SK-N-SH (cell line): ENCODE data around the gene GMPPB.

ENCODE experiments used
- EP300 ChIP-seq, 2 experiments: IDR thresholded peaks; 2 replicates each; pipeline versions ENCODE4 v1.4.0 to v1.6.1; 2012; ENCODE audit warnings: borderline replicate concordance in 1 of 2, low read depth in 1 of 2, low read length in 1 of 2
- EZH2phosphoT487 ChIP-seq: fragments of 200-600 bp; sonication (generic); IDR thresholded peaks from 2 replicates; pipeline ENCODE4 v1.6.1; 2017; ENCODE audit warnings: low read depth, mixed run types, mild to moderate bottlenecking, antibody characterized with exemption, moderate library complexity, borderline replicate concordance
- FOXJ3 ChIP-seq: sonication (generic); formaldehyde crosslinking; IDR thresholded peaks from 2 replicates; pipeline ENCODE4 v1.5.1; 2020; ENCODE audit warnings: mild to moderate bottlenecking, missing genetic modification reagents
- MXI1 ChIP-seq: IDR thresholded peaks from 2 replicates; pipeline ENCODE4 v1.6.1; 2012; ENCODE audit warnings: mild to moderate bottlenecking, low read depth, low read length, improper control_type of control experiment
- POLR2AphosphoS5 ChIP-seq: IDR thresholded peaks from 2 replicates; pipeline ENCODE4 v1.6.1; 2012; ENCODE audit warnings: low read depth, low read length
- TF ChIP-seq, protein P1 (sequence below): IDR thresholded peaks from 2 replicates; pipeline ENCODE4 v1.4.0; 2012; ENCODE audit warnings: low read depth
- TF ChIP-seq, protein P2 (sequence below): fragments of 200-600 bp; sonication (generic); IDR thresholded peaks from 2 replicates; pipeline ENCODE4 v1.6.1; 2017; ENCODE audit warnings: antibody characterized with exemption, mild to moderate bottlenecking, moderate library complexity

DNA sequence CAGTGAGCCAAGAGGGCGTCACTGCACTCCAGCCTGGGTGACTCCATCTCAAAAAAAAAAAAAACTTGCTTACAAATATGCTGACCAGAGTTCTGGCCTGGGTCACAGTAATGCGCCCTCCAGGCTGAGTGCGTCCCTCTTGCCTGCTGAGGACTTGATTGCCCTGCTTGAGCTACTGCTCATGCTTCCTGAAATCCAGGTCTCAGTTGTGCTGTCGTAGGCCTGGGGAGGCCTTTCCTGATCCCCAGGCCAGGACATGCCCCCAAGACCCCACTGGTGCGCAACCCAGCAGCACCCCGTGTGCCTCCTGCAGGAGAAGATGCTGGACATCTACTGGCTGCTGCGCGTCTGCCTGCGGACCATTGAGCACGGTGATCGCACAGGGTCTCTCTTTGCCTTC lies 11.6 kb downstream of the GMPPB start:
- TF ChIP-seq, protein P1, sequence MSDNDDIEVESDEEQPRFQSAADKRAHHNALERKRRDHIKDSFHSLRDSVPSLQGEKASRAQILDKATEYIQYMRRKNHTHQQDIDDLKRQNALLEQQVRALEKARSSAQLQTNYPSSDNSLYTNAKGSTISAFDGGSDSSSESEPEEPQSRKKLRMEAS, result no peak
- TF ChIP-seq MXI1 (no peak), POLR2AphosphoS5 (no peak), EZH2phosphoT487 (no peak), FOXJ3 (CRISPR knock-in tag) (no peak), EP300 (IDR thresholded peaks at IDR 0.05; ENCODE audit: borderline replicate concordance in 1 of 2, low read depth in 1 of 2, low read length in 1 of 2) (no peak)
- TF ChIP-seq, protein P2, sequence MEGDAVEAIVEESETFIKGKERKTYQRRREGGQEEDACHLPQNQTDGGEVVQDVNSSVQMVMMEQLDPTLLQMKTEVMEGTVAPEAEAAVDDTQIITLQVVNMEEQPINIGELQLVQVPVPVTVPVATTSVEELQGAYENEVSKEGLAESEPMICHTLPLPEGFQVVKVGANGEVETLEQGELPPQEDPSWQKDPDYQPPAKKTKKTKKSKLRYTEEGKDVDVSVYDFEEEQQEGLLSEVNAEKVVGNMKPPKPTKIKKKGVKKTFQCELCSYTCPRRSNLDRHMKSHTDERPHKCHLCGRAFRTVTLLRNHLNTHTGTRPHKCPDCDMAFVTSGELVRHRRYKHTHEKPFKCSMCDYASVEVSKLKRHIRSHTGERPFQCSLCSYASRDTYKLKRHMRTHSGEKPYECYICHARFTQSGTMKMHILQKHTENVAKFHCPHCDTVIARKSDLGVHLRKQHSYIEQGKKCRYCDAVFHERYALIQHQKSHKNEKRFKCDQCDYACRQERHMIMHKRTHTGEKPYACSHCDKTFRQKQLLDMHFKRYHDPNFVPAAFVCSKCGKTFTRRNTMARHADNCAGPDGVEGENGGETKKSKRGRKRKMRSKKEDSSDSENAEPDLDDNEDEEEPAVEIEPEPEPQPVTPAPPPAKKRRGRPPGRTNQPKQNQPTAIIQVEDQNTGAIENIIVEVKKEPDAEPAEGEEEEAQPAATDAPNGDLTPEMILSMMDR, result no peak
